DND-41 (cell line): ENCODE results near the gene RTF2.

ENCODE experiments used
- ATAC-seq: fragments of 200-7000 bp; cut with Tn5 transposase; 3 replicates; pipeline ENCODE4 v1.9.1; 2021; ENCODE audit warnings: low read depth; ENCODE audit not compliant: insufficient read depth
- DNase-seq: peaks from one replicate; pipeline ENCODE4 v3.0.0-alpha.2; 2020
- H2AFZ ChIP-seq: 2 replicates; pipeline ENCODE4 v1.6.0; 2012; ENCODE audit warnings: low read depth, low read length
- H3K27ac ChIP-seq: 2 replicates; pipeline ENCODE4 v1.5.1; 2012; ENCODE audit warnings: low read length, inconsistent platforms
- H3K27me3 ChIP-seq: fragments of 200-600 bp; sonication (generic); 2 replicates; pipeline ENCODE4 v1.6.0; 2012; ENCODE audit warnings: low read length, mild to moderate bottlenecking, inconsistent platforms; ENCODE audit not compliant: insufficient read depth, poor library complexity
- H3K36me3 ChIP-seq: 2 replicates; pipeline ENCODE4 v1.5.1; 2012; ENCODE audit warnings: low read length, inconsistent platforms; ENCODE audit not compliant: insufficient read depth
- H3K4me1 ChIP-seq: 2 replicates; pipeline ENCODE4 v1.5.1; 2012; ENCODE audit warnings: mild to moderate bottlenecking, low read length; ENCODE audit not compliant: insufficient read depth
- H3K4me2 ChIP-seq: 2 replicates; pipeline ENCODE4 v1.6.0; 2012; ENCODE audit warnings: mild to moderate bottlenecking, moderate library complexity, low read length, inconsistent platforms; ENCODE audit not compliant: insufficient read depth
- H3K4me3 ChIP-seq, 2 experiments: fragments of 200-600 bp in 1 of 2; shearing (Covaris generic) in 1 of 2; 2 replicates each; pipeline ENCODE4 v1.5.1; 2012 to 2016; ENCODE audit warnings: inconsistent platforms in 2 of 2, low read length in 2 of 2, mild to moderate bottlenecking in 2 of 2, low read depth in 1 of 2, moderate library complexity in 1 of 2
- H3K79me2 ChIP-seq: 2 replicates; pipeline ENCODE4 v1.6.0; 2012; ENCODE audit warnings: low read length, inconsistent platforms; ENCODE audit not compliant: insufficient read depth
- H3K9ac ChIP-seq: 2 replicates; pipeline ENCODE4 v1.6.0; 2012; ENCODE audit warnings: low read depth, mild to moderate bottlenecking, inconsistent platforms, low read length, moderate library complexity
- H3K9me3 ChIP-seq: 2 replicates; pipeline ENCODE4 v1.5.1; 2012; ENCODE audit warnings: low read length, moderate library complexity, mild to moderate bottlenecking, inconsistent platforms; ENCODE audit not compliant: insufficient read depth, severe bottlenecking
- H4K20me1 ChIP-seq: 2 replicates; pipeline ENCODE4 v1.6.0; 2012; ENCODE audit warnings: low read length; ENCODE audit not compliant: insufficient read depth
- CTCF ChIP-seq: IDR thresholded peaks from 2 replicates; pipeline ENCODE4 v1.5.1; 2012; ENCODE audit warnings: borderline replicate concordance, low read length, moderate library complexity, mild to moderate bottlenecking; ENCODE audit not compliant: poor library complexity, severe bottlenecking; ENCODE audit errors: extremely low read depth
- EZH2 ChIP-seq: IDR thresholded peaks from 3 replicates; pipeline ENCODE4 v1.6.1; 2012; ENCODE audit warnings: borderline replicate concordance, low read depth, mild to moderate bottlenecking, moderate library complexity, low read length, inconsistent platforms; ENCODE audit not compliant: severe bottlenecking

Gene RTF2

GRCh38 chr20:56565511-56565910, 97.1 kb downstream of the RTF2 start:
- no peak for DNase-seq
- Histone ChIP-seq H3K9me3 (no peaks in the 10 kb centered on the region), H3K4me3 (no peak overlapping the region), H3K27me3 (no peaks in the 10 kb centered on the region), H3K4me1 (no peaks in the 10 kb centered on the region), H3K9ac (no peak overlapping the region), H4K20me1 (no peaks in the 10 kb centered on the region), H3K27ac (no peak overlapping the region), H3K4me2 (no peak overlapping the region), H2AFZ (no peak overlapping the region), H3K79me2 (no peaks in the 10 kb centered on the region), H3K36me3 (no peaks in the 10 kb centered on the region)
- ATAC-seq: no peak
- TF ChIP-seq EZH2: no peak
- no peak for TF ChIP-seq CTCF

- Histone ChIP-seq H4K20me1 (no peaks in the 10 kb centered on the region), H3K36me3 (no peaks in the 10 kb centered on the region), H2AFZ (no peak overlapping the region), H3K4me2 (no peak overlapping the region), H3K27ac (no peak overlapping the region), H3K4me1 (no peaks in the 10 kb centered on the region), H3K9ac (no peak overlapping the region), H3K79me2 (no peaks in the 10 kb centered on the region), H3K4me3 (no peak overlapping the region), H3K27me3 (no peaks in the 10 kb centered on the region), H3K9me3 (no peaks in the 10 kb centered on the region)
- ATAC-seq: no peak
- no peak for DNase-seq
- TF ChIP-seq CTCF (no peak), EZH2 (no peak)
These were observed 98.2 kb downstream of the RTF2 start for GRCh38 chr20:56566621-56567020.
